Neural cell (in vitro differentiated cells): ENCODE data around the gene IGFL2. TPM values are rescaled to one million over a fixed set of nuclear protein-coding genes. Genes with fewer than 3 reads are reported as not detected.

Source experiments
- H2AFZ ChIP-seq: fragments of 200-600, 300-800 bp; sonication (generic), shearing (Covaris generic); 2 replicates; pipeline ENCODE4 v1.6.0; 2014; ENCODE audit warnings: low read depth, mild to moderate bottlenecking, antibody characterized with exemption, low read length, moderate library complexity
- H3F3A ChIP-seq: fragments of 200-600 bp; shearing (Covaris generic); 2 replicates; pipeline ENCODE4 v1.6.1; 2016; ENCODE audit warnings: mild to moderate bottlenecking, moderate library complexity, mixed read lengths, antibody characterized with exemption, low read length; ENCODE audit not compliant: insufficient read depth, poor library complexity, severe bottlenecking
- H3K27ac ChIP-seq: fragments of 200-600, 300-800 bp; sonication (generic), shearing (Covaris generic); 2 replicates; pipeline ENCODE4 v1.5.1; 2014; ENCODE audit warnings: mild to moderate bottlenecking, low read length, moderate library complexity
- H3K27me3 ChIP-seq: fragments of 300-800, 200-600 bp; sonication (generic), shearing (Covaris generic); 2 replicates; pipeline ENCODE4 v1.6.0; 2014; ENCODE audit warnings: mild to moderate bottlenecking, low read depth, low read length, moderate library complexity; ENCODE audit not compliant: insufficient read depth
- H3K36me3 ChIP-seq: fragments of 300-800, 200-600 bp; sonication (generic), shearing (Covaris generic); 2 replicates; pipeline ENCODE4 v1.5.1; 2014; ENCODE audit warnings: mild to moderate bottlenecking, antibody characterized with exemption, low read length, moderate library complexity; ENCODE audit not compliant: insufficient read depth
- H3K4me2 ChIP-seq: fragments of 300-800, 200-600 bp; sonication (generic), shearing (Covaris generic); 2 replicates; pipeline ENCODE4 v1.6.0; 2014; ENCODE audit warnings: mild to moderate bottlenecking, low read length
- H3K4me3 ChIP-seq: fragments of 300-800, 200-600 bp; sonication (generic), shearing (Covaris generic); 2 replicates; pipeline ENCODE4 v1.5.1; 2014; ENCODE audit warnings: mild to moderate bottlenecking, low read length, moderate library complexity
- H3K79me2 ChIP-seq: fragments of 200-600 bp; shearing (Covaris generic); replicated peaks from 2 replicates; pipeline ENCODE4 v1.6.0; 2014; ENCODE audit warnings: mild to moderate bottlenecking, low read length, moderate library complexity; ENCODE audit not compliant: insufficient read depth
- H3K9ac ChIP-seq: fragments of 300-800, 200-600 bp; sonication (generic), shearing (Covaris generic); 2 replicates; pipeline ENCODE4 v1.6.1; 2016; ENCODE audit warnings: mild to moderate bottlenecking, low read length, mixed read lengths
- H3K9me2 ChIP-seq: fragments of 200-600 bp; shearing (Covaris generic); 2 replicates; pipeline ENCODE4 v1.6.1; 2016; ENCODE audit warnings: mild to moderate bottlenecking, low read length, mixed read lengths; ENCODE audit not compliant: insufficient read depth
- H3K9me3 ChIP-seq: fragments of 200-600, 300-800 bp; sonication (generic), shearing (Covaris generic); 2 replicates; pipeline ENCODE4 v1.6.1; 2016; ENCODE audit warnings: mild to moderate bottlenecking, mixed run types, low read length, moderate library complexity, mixed read lengths
- H4K20me1 ChIP-seq: fragments of 200-600 bp; shearing (Covaris generic); 2 replicates; pipeline ENCODE4 v1.6.1; 2016; ENCODE audit warnings: mild to moderate bottlenecking, mixed run types; ENCODE audit not compliant: insufficient read depth
- EP300 ChIP-seq: fragments of 450-650 bp; conservative IDR thresholded peaks from 2 replicates; pipeline ENCODE4 v1.6.1; 2014; ENCODE audit warnings: antibody characterized with exemption, mild to moderate bottlenecking, moderate library complexity; ENCODE audit not compliant: poor library complexity, severe bottlenecking
- EZH2 ChIP-seq: fragments of 200-600, 300-800 bp; shearing (Covaris generic), sonication (generic); IDR thresholded peaks from 2 replicates; pipeline ENCODE4 v1.6.1; 2014; ENCODE audit warnings: antibody characterized with exemption, low read length, borderline replicate concordance, mild to moderate bottlenecking; ENCODE audit not compliant: insufficient read depth, poor library complexity, severe bottlenecking
- MXI1 ChIP-seq: fragments of 450-650 bp; conservative IDR thresholded peaks from 2 replicates; pipeline ENCODE4 v1.6.1; 2014; ENCODE audit warnings: antibody characterized with exemption, mild to moderate bottlenecking; ENCODE audit not compliant: poor library complexity, severe bottlenecking
- POLR2AphosphoS5 ChIP-seq: IDR thresholded peaks from 2 replicates; pipeline ENCODE4 v1.6.1; 2012
- RAD21 ChIP-seq: fragments of 450-650 bp; conservative IDR thresholded peaks from 2 replicates; pipeline ENCODE4 v1.6.1; 2014; ENCODE audit warnings: antibody characterized with exemption, mild to moderate bottlenecking, moderate library complexity
- SMC3 ChIP-seq: fragments of 450-650 bp; conservative IDR thresholded peaks from 2 replicates; pipeline ENCODE4 v1.6.1; 2014; ENCODE audit warnings: antibody characterized with exemption, mild to moderate bottlenecking, moderate library complexity; ENCODE audit not compliant: poor library complexity
- TAF1 ChIP-seq: IDR thresholded peaks from 2 replicates; pipeline ENCODE4 v1.6.1; 2012; ENCODE audit warnings: low read depth
- polyA plus RNA-seq: library from polyadenylated mRNA; depleted of rRNA; stranded (reverse); fragments of >200 nt; gene quantifications from 2 replicates; pipeline ENCODE4 v1.2.3, GENCODE V29; 2014
- TF ChIP-seq, protein P1 (sequence below): IDR thresholded peaks from 2 replicates; pipeline ENCODE4 v1.6.1; 2012; ENCODE audit warnings: borderline replicate concordance
- TF ChIP-seq, protein P2 (sequence below): fragments of 450-650 bp; IDR thresholded peaks from 2 replicates; pipeline ENCODE4 v1.5.1; 2014; ENCODE audit warnings: antibody characterized with exemption, mild to moderate bottlenecking, moderate library complexity; ENCODE audit not compliant: poor library complexity, severe bottlenecking

The IGFL2 gene
- polyA plus RNA-seq, 1 donor from 2014 or later: not detected

DNA sequence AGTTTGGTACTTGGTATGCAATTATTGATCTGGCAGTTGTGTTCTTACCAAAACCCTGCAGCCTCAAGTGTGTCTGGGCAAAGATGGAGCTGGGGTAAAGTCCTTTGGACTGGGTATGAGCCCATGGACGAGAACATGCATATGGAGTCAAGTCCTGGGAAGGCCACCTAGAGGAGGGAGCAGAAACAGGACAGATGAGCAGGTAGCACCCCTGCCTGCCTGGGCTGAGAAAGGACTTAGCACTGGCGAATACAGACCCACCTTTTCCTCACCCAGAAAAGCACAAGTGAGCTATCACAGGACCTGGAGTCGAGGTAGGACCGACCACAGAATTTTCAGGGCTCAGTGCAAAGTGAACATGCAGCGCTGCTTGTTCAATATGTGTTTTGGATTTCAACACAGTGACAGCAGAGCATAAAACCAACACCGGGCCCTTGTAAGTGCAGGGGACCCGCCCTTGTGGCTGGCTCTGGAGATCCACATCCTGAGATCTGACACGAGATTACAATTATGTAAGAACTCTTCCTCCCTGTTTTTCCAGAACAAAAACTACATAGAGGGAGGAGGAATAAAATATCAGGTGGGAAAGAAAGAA is 25.9 kb downstream of the IGFL2 start:
- Histone ChIP-seq H3K4me3 (no peak overlapping the region), H3K9me2 (no peaks in the 10 kb centered on the region), H3K79me2 (no peaks in the 10 kb centered on the region), H3K27me3 (no peaks in the 10 kb centered on the region), H3F3A (no peaks in the 10 kb centered on the region), H4K20me1 (no peaks in the 10 kb centered on the region), H3K9ac (no peak overlapping the region), H2AFZ (no peak overlapping the region), H3K27ac (no peak overlapping the region), H3K36me3 (no peaks in the 10 kb centered on the region), H3K9me3 (no peaks in the 10 kb centered on the region), H3K4me2 (no peak overlapping the region)
- no peak for TF ChIP-seq POLR2AphosphoS5
- no peak for TF ChIP-seq EP300
- TF ChIP-seq TAF1: no peak
- TF ChIP-seq MXI1: no peak
- TF ChIP-seq, protein P1, sequence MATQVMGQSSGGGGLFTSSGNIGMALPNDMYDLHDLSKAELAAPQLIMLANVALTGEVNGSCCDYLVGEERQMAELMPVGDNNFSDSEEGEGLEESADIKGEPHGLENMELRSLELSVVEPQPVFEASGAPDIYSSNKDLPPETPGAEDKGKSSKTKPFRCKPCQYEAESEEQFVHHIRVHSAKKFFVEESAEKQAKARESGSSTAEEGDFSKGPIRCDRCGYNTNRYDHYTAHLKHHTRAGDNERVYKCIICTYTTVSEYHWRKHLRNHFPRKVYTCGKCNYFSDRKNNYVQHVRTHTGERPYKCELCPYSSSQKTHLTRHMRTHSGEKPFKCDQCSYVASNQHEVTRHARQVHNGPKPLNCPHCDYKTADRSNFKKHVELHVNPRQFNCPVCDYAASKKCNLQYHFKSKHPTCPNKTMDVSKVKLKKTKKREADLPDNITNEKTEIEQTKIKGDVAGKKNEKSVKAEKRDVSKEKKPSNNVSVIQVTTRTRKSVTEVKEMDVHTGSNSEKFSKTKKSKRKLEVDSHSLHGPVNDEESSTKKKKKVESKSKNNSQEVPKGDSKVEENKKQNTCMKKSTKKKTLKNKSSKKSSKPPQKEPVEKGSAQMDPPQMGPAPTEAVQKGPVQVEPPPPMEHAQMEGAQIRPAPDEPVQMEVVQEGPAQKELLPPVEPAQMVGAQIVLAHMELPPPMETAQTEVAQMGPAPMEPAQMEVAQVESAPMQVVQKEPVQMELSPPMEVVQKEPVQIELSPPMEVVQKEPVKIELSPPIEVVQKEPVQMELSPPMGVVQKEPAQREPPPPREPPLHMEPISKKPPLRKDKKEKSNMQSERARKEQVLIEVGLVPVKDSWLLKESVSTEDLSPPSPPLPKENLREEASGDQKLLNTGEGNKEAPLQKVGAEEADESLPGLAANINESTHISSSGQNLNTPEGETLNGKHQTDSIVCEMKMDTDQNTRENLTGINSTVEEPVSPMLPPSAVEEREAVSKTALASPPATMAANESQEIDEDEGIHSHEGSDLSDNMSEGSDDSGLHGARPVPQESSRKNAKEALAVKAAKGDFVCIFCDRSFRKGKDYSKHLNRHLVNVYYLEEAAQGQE: no peak
- no peak for TF ChIP-seq EZH2
- no peak for TF ChIP-seq RAD21
- TF ChIP-seq, protein P2, sequence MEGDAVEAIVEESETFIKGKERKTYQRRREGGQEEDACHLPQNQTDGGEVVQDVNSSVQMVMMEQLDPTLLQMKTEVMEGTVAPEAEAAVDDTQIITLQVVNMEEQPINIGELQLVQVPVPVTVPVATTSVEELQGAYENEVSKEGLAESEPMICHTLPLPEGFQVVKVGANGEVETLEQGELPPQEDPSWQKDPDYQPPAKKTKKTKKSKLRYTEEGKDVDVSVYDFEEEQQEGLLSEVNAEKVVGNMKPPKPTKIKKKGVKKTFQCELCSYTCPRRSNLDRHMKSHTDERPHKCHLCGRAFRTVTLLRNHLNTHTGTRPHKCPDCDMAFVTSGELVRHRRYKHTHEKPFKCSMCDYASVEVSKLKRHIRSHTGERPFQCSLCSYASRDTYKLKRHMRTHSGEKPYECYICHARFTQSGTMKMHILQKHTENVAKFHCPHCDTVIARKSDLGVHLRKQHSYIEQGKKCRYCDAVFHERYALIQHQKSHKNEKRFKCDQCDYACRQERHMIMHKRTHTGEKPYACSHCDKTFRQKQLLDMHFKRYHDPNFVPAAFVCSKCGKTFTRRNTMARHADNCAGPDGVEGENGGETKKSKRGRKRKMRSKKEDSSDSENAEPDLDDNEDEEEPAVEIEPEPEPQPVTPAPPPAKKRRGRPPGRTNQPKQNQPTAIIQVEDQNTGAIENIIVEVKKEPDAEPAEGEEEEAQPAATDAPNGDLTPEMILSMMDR: no peak
- no peak for TF ChIP-seq SMC3

DNA sequence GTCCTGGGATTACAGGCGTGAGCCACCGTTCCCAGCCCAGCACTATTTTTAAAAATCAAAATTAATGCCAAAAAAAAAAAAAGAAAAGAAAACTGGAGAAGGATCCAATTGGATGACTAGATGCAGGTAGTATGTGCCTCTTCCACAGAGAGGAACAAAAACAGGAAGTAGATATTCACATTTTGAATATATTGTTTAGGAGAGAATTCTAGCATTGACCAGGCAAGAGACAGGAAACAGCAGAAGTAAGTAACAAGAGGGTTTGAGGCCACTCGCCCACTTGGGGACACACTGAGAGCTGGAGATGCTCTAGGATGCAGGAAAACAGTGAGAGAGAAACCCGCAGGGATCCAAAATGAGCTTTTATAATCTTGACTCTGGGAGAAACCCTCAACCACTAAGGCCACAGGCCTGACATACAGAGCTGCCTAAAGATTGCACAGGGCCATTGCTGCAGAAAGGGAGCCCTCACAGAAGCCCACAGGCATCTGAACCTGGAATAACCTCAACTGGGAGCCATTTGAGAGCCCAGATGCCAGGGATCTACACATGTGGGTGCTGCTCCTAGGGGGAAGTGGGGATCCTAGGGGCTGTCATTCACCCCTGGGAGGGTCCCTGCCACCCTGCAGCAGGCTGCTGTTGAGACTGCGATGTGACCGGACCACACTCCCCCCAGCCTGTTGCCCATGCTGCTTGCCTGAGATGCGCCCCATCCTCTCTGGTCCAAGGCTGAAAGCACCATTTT is 28.2 kb downstream of the IGFL2 start:
- no peaks in the 10 kb centered on the region for H3K9me2 ChIP-seq
- no peaks in the 10 kb centered on the region for H3K27me3 ChIP-seq
- H3F3A ChIP-seq: no peaks in the 10 kb centered on the region
- H4K20me1 ChIP-seq: no peaks in the 10 kb centered on the region
- no peaks in the 10 kb centered on the region for H3K36me3 ChIP-seq
- H3K27ac ChIP-seq: no peak overlapping the region
- no peaks in the 10 kb centered on the region for H3K9me3 ChIP-seq
- no peaks in the 10 kb centered on the region for H3K79me2 ChIP-seq
- no peak overlapping the region for H3K4me2 ChIP-seq
- no peak overlapping the region for H3K4me3 ChIP-seq
- TF ChIP-seq, protein P2: no peak
- no peak overlapping the region for H3K9ac ChIP-seq
- no peak overlapping the region for H2AFZ ChIP-seq
